Measurements from ENCODE around the gene SLC16A7. TPM values are rescaled to one million over a fixed set of nuclear protein-coding genes. Genes with fewer than 3 reads are reported as not detected.

The SLC16A7 gene
- total RNA-seq, 1 donor from 2014 or later: 4.3 TPM

- no peak for DNase-seq (ENCODE audit: low spot score in 2 of 2, unreplicated experiment in 2 of 2)
Observed at GRCh38 chr12:59587710-59588109, 8.1 kb upstream of the SLC16A7 start.

GRCh38 chr12:59593761-59594160 is 2.1 kb upstream of the SLC16A7 start:
- no peak overlapping the region for H3K4me3 Mint-ChIP-seq
- H3K27ac Mint-ChIP-seq: no peak overlapping the region
- H3K36me3 Mint-ChIP-seq: no peaks in the 10 kb centered on the region
- H3K4me1 Mint-ChIP-seq: peaks cover 26% of the 10 kb centered on the region
- no peak for TF ChIP-seq CTCF (IDR thresholded peaks at IDR 0.05; ENCODE audit: unreplicated experiment)
- H3K27me3 Mint-ChIP-seq (ENCODE audit: low read depth): peaks cover 3% of the 10 kb centered on the region
- no peak for DNase-seq (ENCODE audit: low spot score in 2 of 2, unreplicated experiment in 2 of 2)
- H3K9me3 Mint-ChIP-seq: no peaks in the 10 kb centered on the region

More at GRCh38 chr12:59587710-59588109, 8.1 kb upstream of the SLC16A7 start:
- Mint-ChIP-seq H3K9me3 (no peaks in the 10 kb centered on the region), H3K27ac (no peak overlapping the region), H3K4me1 (no peaks in the 10 kb centered on the region), H3K27me3 (ENCODE audit: low read depth) (peaks cover 3% of the 10 kb centered on the region), H3K4me3 (no peak overlapping the region), H3K36me3 (no peaks in the 10 kb centered on the region)
- no peak for TF ChIP-seq CTCF (IDR thresholded peaks at IDR 0.05; ENCODE audit: unreplicated experiment)

- Mint-ChIP-seq H3K4me3 (peak overlapping the region; percentile 87), H3K27me3 (ENCODE audit: low read depth) (peaks cover 13% of the 10 kb centered on the region), H3K27ac (no peak overlapping the region), H3K4me1 (peaks cover 26% of the 10 kb centered on the region), H3K36me3 (no peaks in the 10 kb centered on the region), H3K9me3 (no peaks in the 10 kb centered on the region)
- TF ChIP-seq CTCF (IDR thresholded peaks at IDR 0.05; ENCODE audit: unreplicated experiment): no peak
- DNase-seq (ENCODE audit: low spot score in 2 of 2, unreplicated experiment in 2 of 2): no peak
Observed at GRCh38 chr12:59594943-59595500, 807 bp upstream of the SLC16A7 start.

- DNase-seq (ENCODE audit: low spot score in 2 of 2, unreplicated experiment in 2 of 2): no peak
- Mint-ChIP-seq H3K4me1 (peaks cover 26% of the 10 kb centered on the region), H3K27ac (peak overlapping the region; percentile 80), H3K27me3 (ENCODE audit: low read depth) (peaks cover 15% of the 10 kb centered on the region), H3K9me3 (no peaks in the 10 kb centered on the region), H3K36me3 (no peaks in the 10 kb centered on the region), H3K4me3 (peak overlapping the region; percentile 87)
- no peak for TF ChIP-seq CTCF (IDR thresholded peaks at IDR 0.05; ENCODE audit: unreplicated experiment)
Observed at GRCh38 chr12:59595565-59595882, 305 bp upstream of the SLC16A7 start.

GRCh38 chr12:59597385-59597781 is 1.6 kb downstream of the SLC16A7 start:
- Mint-ChIP-seq H3K27me3 (ENCODE audit: low read depth) (peaks cover 15% of the 10 kb centered on the region), H3K9me3 (no peaks in the 10 kb centered on the region), H3K36me3 (no peaks in the 10 kb centered on the region), H3K4me3 (peak overlapping the region; percentile 87), H3K4me1 (peaks cover 26% of the 10 kb centered on the region), H3K27ac (peak overlapping the region; percentile 96)
- no peak for DNase-seq (ENCODE audit: low spot score in 2 of 2, unreplicated experiment in 2 of 2)
- TF ChIP-seq CTCF (IDR thresholded peaks at IDR 0.05; ENCODE audit: unreplicated experiment): no peak

- Mint-ChIP-seq H3K27me3 (ENCODE audit: low read depth) (peaks cover 15% of the 10 kb centered on the region), H3K9me3 (no peaks in the 10 kb centered on the region), H3K36me3 (no peaks in the 10 kb centered on the region), H3K4me1 (peaks cover 22% of the 10 kb centered on the region), H3K27ac (no peak overlapping the region), H3K4me3 (no peak overlapping the region)
- no peak for DNase-seq (ENCODE audit: low spot score in 2 of 2, unreplicated experiment in 2 of 2)
- no peak for TF ChIP-seq CTCF (IDR thresholded peaks at IDR 0.05; ENCODE audit: unreplicated experiment)
Observed at GRCh38 chr12:59600171-59600570, 4.3 kb downstream of the SLC16A7 start.

Data from mesothelial cell of epicardium (in vitro differentiated cells).